Measurements from ENCODE around the gene C1orf56.

The C1orf56 gene

DNA sequence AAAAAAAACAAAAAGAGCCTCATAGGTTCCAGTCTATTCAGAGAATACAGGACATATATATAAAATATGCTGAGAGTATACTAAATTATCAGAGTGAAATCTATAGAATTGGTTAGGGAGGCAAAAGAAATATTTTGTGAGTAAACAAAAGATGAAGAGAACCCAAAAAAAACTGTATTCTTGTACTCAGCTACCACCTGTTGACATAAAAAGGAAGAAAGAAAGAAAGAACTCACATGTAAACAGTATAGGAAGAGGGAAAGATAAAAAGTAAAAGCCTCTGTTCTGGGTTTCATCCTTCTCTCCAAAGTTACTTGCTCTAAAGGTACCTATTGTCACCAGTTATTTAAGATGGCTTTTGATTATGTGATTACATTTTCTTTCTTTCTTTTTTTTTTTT lies 21.1 kb upstream of the C1orf56 start:
- DNase-seq: no peak

DNA sequence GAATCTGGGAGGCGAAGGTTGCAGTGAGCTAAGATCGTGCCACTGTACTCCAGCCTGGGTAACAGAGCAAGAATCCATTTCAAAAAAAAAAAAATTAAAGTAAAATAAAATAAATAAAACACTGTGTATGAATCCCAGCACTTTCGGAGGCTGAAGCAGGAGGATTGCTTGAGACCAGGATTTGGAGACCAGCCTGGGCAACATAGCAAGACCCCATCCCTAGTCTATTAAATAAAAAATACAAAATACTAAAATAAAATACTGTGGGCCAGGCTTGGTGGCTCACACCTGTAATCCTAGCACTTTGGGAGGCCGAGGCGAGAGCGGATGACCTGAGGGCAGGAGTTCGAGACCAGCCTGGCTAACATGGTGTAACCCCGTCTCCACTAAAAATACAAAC lies 15.4 kb upstream of the C1orf56 start:
- no peak for DNase-seq

GRCh38 chr1:151035167-151035566 lies 12.4 kb upstream of the C1orf56 start:
- DNase-seq: no peak

DNA sequence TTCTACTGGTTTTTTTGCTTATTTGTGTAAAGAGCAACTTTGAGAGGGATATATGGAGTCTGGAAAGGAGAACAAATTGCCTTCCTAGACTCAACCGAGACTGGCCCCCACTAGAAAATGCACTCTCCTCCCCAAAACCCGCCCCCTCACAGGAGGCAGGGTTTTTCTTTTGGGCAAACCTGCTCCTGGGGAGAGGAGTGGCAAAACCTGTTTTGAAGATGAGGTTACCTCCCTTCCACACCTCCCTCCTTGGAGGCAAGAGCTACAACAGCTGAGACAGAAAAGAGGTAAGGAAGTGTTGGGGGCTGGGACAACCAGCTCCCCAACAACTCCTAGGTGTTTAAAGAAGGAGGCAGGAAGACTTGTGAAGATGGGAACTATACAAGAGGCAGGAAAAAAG lies 11.2 kb upstream of the C1orf56 start, which contains the start of gene BNIPL:
Gene BNIPL, plus strand, starts transcription at position 231 of the 400 bp plus-strand sequence. Its CDS starts 140 bp downstream, at position 371.
- DNase-seq: no peak

GRCh38 chr1:151037032-151037431 lies 10.5 kb upstream of the C1orf56 start:
- DNase-seq: no peak

DNA sequence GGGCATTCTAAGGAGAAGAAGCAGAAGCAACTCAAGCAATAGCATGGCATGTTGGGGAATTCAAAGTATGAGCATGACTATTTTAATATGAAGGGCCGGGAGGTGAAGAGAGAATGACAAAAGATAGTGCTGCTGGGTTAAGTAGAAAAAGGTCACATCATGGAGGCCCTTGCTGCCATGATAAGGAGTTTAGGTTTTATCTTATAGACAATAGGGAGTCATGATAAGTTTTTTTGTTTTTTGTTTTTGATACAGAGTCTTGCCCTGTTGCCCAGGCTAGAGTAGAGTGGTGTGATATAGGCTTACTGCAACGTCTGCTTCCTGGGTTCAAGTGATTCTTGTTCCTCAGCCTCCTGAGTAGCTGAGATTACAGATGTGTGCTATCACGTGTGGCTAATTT lies 8.0 kb upstream of the C1orf56 start:
- DNase-seq: no peak

GRCh38 chr1:151043163-151043562 lies 4.4 kb upstream of the C1orf56 start:
- DNase-seq: no peak

DNA sequence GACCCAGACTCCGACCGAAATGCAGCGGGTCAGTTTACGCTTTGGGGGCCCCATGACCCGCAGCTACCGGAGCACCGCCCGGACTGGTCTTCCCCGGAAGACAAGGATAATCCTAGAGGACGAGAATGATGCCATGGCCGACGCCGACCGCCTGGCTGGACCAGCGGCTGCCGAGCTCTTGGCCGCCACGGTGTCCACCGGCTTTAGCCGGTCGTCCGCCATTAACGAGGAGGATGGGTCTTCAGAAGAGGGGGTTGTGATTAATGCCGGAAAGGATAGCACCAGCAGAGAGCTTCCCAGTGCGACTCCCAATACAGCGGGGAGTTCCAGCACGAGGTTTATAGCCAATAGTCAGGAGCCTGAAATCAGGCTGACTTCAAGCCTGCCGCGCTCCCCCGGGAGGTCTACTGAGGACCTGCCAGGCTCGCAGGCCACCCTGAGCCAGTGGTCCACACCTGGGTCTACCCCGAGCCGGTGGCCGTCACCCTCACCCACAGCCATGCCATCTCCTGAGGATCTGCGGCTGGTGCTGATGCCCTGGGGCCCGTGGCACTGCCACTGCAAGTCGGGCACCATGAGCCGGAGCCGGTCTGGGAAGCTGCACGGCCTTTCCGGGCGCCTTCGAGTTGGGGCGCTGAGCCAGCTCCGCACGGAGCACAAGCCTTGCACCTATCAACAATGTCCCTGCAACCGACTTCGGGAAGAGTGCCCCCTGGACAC lies 534 bp downstream of the C1orf56 start:
- DNase-seq: peak; percentile 75

DNA sequence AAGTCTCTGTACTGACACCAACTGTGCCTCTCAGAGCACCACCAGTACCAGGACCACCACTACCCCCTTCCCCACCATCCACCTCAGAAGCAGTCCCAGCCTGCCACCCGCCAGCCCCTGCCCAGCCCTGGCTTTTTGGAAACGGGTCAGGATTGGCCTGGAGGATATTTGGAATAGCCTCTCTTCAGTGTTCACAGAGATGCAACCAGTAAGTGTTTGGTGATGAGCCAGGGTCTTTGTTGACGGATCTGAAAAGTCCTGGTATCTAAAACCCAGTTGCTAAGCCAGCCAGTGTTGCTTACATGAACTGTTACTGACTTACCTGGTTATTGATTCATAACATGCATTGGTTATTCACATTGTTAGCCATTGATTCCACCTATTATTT lies 1.1 kb downstream of the C1orf56 start:
- no peak for DNase-seq

- DNase-seq: no peak
Measured at GRCh38 chr1:151049458-151049857, 1.9 kb downstream of the C1orf56 start.

GRCh38 chr1:151050051-151050688 lies 2.6 kb downstream of the C1orf56 start:
- no peak for DNase-seq

DNA sequence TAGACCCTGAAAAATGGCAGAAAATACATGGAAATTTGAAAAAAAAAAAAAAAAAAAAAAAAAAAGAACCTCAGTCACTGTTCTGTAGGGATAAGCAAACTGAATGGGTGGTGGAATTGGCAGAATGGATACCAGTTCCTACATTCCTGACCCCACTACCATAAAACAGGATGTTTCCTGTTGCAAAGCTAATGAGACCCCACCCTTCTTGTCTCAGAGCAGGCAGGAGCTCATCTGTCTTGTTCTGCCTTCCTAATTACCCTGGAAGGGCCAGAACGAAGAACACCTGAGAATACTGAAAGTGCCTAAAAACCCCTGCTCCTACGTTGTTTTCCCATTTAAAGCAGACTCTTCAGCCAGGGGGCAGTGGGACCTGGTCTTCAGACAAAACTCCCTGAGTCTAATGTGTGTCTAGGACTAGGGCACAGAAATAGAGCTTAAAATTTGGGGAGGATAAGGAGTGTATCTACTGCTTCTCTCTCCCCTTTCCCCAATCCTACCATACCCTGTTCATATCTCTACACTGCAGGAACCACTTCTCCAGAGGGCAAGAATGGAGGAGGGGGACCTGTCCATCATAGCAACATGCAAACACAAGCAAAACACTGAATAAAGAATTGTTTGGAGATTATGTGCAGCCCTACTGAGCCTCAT lies 3.9 kb downstream of the C1orf56 start:
- DNase-seq: no peak

- DNase-seq: no peak
Measured at GRCh38 chr1:151054971-151055547, 7.5 kb downstream of the C1orf56 start.

- no peak for DNase-seq
Measured at GRCh38 chr1:151055581-151055980, 8.0 kb downstream of the C1orf56 start.

- DNase-seq: no peak
Measured at GRCh38 chr1:151056149-151056548, 8.6 kb downstream of the C1orf56 start.

GRCh38 chr1:151058692-151059091 lies 11.1 kb downstream of the C1orf56 start:
- peak; percentile 68 for DNase-seq

- DNase-seq: peak; percentile 91
Measured at GRCh38 chr1:151059109-151060006, 11.8 kb downstream of the C1orf56 start, which contains the start of gene CDC42SE1. CDC42SE1 (minus strand) TSS chr1:151059622; CDS start chr1:151055730, 3,892 bp downstream.

GRCh38 chr1:151060007-151060656 lies 12.6 kb downstream of the C1orf56 start, which contains the start of gene MLLT11:
MLLT11 (plus strand) TSS chr1:151060397; CDS start chr1:151067225, 6,828 bp downstream.
- peak; percentile 83 for DNase-seq

GRCh38 chr1:151060657-151061421 lies 13.3 kb downstream of the C1orf56 start:
- no peak for DNase-seq

DNA sequence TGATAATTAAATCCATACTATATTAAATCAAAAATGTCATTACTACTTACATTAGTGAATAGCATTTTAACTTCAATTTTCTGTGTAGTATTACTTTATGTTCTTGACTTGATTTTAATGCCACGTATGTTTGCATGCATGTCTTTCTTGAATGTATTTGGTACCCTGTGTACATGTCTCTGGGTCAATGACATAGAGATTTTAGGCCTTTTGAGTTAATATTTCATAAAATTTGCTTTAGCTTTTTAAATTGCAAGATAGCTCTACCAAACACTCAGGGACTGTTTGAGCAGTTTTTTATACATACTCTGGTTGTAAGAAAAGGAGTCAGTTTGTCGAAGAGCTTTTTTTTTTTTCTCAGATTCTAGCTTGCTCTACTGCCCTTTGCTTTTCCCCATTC lies 14.2 kb downstream of the C1orf56 start:
- no peak for DNase-seq
